GOT3 (cell line): ENCODE results near the gene IMP3.
"Not testable (repeated sequence)": the region's sequence is repeated elsewhere in the genome, so short reads cannot be mapped to it uniquely, and the experiment has no call there.

Source experiments
- DNase-seq: peaks from one replicate; lab custom pipeline; 2025; ENCODE audit warnings: mixed read lengths; lab: John Stamatoyannopoulos, UW

IMP3 gene

DNA sequence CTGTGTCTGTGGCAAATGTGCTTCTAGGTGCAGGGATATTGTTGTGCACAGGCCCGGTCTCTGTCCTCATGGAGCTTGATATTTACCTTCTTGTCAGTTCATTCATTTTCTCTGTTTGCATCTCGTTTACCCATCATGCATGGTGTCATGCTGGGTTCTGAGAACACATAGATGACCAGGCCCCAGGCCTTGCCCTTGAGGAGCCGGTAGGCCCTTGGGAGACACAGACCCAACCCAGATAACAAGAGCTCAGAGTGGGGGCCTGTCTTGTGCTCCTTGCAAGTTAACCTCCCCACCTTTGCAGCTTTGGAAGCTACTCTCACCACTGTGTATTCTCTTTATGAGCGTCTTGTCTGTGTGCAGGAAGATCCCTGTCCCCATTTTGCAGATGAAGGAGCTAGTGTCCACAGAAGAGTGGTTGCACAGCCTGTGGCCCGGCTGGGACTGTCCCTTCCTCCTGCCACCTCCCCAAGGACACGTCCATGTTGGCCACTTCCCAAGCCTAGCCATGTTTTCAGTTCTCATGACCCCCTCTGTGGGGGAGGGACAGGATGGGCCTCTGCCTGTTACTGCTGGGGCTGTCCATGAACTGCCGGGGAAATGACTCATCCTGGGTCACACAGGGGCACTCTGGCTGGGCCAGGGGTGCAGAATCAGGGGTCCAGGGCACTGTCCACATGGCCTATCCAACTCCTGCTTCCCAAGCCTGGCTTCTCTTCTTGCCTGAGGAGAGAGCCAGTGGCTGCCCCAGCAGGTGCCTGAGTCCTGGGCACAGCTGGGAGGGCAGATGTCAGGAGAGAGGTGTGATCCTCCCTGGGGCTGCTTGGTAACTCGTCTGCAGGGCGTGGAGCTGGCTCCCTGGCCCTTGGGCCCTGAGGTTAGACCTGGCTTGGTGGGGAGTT, 11.1 kb upstream of the IMP3 start:
- DNase-seq, result no peak

DNA sequence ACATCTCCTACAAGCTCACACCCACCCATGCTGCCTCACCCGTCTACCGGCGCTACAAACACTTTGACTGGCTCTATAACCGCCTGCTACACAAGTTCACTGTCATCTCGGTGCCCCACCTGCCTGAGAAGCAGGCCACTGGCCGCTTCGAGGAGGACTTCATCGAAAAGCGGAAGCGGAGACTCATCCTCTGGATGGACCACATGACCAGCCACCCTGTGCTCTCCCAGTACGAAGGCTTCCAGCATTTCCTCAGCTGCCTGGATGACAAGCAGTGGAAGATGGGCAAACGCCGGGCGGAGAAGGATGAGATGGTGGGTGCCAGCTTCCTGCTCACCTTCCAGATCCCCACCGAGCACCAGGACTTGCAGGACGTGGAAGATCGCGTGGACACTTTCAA, 9.8 kb upstream of the IMP3 start:
- DNase-seq, result no peak

DNA sequence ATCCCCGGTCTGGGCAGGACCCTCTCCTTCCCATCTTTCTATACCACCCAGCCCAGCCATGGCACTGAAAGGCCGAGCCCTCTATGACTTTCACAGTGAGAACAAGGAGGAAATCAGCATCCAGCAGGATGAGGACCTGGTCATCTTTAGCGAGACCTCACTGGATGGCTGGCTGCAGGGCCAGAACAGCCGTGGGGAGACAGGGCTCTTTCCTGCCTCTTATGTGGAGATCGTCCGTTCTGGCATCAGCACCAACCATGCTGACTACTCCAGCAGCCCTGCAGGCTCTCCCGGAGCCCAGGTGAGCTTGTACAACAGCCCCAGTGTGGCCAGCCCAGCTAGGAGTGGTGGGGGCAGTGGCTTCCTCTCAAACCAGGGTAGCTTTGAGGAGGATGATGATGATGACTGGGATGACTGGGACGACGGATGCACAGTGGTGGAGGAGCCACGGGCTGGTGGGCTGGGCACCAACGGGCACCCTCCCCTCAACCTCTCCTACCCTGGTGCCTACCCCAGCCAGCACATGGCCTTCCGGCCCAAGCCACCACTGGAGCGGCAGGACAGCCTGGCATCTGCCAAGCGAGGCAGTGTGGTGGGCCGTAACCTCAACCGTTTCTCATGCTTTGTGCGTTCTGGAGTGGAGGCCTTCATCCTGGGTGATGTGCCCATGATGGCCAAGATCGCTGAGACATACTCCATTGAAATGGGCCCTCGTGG, 9.2 kb upstream of the IMP3 start:
- no peak for DNase-seq

DNA sequence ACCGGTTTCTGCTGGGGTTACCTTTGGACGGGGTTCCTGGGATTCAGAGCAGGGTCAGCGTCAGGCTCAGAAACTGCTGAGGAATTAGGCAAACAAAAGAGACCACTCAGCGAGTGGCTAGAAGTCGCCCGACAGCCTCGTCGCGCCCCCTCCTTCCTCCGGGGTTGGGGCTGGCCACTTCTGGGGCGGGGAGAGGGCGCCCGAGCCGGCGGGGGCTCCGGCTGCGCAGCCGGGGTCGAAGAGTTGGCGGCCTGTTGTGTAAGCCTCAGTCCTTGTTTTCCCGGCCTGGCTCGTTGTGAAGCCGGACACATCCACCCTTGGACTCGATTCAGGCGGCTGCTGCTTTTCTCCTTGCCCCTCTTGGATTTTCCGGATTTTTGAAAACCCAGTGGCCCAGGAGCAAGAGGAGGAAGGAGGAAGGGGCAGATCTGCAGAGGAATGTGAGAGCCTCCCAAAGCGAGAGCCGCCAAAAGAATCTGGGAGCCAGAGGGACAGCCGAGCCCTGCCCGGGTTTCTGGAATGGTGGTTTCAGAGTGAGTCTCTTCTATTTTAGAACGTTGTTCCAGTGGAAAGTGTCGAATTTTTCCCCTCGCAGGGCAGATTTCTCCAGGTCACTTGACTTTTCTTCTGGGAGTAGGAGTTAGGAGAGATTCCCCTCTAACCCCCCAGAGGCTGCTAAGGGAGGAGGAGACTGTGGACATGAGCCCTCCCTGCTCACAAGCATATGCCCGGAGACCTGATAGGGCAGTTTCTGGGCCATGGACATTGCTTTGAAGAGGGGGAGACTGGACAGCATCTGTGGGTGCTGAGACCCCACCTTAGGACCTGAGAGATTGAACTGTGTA, 8.4 kb upstream of the IMP3 start:
- DNase-seq, result no peak

DNA sequence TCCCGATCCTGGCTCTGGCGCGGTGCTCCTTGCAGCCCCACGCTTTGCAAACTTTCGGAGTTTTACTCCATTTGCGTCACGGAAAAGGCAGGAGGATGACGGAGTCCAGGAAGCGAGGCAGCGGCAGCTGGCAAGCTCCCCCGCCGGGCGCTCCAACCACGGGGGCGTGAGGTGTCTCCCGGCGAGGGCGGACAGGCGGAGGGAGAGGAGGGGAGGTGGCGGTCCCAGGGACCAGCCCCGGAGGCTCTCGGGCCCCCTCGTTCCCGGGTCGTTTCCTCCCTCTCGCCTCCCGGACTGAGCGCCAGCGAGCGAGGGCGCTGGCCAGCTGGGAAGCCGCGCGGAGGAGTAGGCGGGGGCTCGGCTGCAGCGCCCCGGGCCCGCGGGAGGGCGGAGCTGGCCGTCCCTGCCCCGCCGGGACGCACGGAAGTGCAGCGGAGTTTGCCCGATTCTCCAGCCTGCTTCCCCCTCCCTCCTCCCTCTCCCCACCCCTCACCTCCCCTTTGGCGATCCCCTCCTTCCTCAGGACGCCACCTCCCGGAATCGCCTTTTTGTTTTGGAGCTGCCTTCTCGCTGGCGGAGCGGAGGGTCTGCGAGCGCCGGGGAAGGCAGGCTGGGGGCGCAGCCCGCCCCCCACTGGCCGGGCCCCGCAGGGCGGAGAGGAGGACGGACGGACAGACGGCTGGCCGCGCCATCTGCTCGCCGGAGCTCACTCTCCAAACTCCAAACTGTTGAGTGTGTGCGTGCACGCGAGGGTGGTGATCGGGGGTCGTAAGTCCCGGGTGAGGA, 7.5 kb upstream of the IMP3 start, which contains the start of gene SNX33:
Gene SNX33, plus strand, starts transcription at position 543 of the 786 bp plus-strand sequence. CDS start 1,191 bp downstream, outside the sequence.
- peak; percentile 63 for DNase-seq

DNA sequence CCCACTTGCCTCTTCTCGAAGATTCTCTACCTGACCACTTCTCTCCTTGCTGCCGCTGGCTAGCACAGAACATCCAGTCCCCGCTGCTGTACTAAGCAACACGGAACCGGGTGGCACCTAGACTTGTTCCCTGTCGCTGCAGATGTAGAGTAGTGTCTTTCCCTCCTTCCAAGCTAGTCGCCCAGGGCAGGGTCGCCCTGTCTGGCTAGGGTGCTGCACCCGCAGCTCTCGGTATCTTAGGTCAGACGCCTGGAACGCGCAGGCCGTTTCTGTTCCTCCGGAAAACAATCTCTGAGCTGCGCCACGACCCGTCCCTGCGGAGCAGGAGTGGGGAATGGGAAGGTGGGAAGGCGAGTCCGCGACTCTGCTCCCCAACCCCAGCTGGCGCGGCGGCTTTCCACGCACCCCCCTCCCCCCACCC, 6.9 kb upstream of the IMP3 start:
- no peak for DNase-seq

DNA sequence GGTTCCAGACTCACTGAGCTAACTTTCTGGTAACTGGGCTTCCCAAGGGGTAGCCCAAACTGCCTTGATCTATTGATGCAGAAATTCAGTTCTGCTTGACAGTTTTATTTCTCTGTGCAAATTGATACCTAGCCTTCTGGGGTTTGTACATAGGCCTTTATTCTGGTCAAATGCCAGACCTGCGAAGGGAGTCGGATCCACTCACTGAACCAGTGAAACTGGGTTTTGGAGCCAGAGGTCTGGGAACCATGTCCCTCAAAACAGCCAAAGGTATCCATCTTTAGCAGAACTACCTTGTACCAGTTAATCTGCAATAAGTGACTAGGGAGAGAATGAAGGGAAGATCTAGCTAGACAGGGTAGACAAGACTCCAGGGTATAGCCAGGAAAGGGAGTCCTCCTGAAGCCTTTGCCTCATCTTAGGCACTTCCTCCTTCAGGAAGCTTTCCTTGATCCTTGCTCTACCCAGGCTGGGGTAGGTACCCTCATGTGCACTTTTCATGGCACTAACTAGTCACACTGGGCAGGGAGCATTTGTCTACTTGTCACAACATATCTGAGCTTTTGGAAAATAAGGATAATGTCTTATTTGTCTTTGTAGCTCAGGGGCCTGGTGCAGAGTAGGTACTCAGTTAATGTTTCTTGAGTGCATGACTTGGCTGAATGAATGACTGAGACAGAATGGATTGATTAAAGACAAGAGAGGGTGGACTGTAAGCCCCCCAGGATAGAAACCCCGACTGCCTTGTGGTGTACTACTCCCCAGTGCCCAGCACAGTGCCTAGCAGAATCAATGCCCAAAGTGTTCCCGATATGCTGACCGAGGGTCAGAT, 6.3 kb upstream of the IMP3 start:
- no peak for DNase-seq

DNA sequence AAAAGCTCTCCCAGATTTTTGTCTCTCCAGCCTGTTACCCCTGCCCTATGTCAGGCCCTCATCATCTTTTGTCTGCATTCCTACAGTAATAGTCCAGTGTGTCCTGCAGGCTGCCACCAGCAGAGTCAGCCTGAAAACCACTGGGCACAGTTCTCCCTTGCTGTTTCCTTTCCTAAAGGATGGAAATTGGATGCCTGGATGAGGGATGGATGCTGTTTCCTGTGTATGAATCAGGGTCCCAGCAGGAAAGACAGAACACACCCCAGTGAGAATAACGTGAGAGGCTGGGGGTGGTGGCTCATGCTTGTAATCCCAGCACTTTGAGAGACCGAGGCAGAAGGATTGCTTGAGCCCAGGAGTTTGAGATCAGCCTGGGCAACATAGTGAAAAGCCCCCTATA, 4.4 kb upstream of the IMP3 start:
- no peak for DNase-seq

DNA sequence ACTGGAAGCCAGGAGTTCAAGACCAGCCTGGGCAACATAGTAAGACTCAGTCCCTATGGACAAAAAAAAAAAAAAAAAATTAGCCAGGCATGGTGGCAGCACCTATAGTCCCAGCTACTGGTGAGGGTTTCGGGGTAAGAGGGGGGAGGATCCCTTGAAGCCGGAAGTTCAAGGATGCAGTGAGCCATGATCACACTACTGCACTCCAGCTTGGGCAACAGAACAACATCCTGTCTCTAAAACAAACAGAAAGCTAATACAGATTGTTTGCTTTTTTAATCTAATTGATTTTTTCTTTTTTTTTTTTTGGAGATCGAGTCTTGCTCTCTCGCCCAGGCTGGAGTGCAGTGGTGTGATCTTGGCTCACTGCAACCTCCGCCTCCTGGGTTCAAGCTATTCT, 1.6 kb upstream of the IMP3 start:
- no peak for DNase-seq

DNA sequence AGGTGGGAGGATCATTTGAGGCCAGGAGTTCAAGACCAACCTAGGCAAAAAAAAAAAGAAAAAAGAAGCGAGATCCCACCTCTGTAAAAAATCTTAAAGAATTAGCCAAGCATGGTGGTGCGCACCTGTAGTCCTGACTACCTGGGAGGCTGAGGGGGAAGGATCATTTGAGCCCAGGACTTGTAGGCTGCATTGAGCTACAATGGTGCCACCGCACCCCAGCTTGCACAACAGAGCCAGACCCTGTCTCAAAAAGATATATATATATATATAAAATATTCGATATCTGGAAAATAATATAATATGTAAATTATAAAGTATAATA, 1.1 kb upstream of the IMP3 start:
- no peak for DNase-seq

DNA sequence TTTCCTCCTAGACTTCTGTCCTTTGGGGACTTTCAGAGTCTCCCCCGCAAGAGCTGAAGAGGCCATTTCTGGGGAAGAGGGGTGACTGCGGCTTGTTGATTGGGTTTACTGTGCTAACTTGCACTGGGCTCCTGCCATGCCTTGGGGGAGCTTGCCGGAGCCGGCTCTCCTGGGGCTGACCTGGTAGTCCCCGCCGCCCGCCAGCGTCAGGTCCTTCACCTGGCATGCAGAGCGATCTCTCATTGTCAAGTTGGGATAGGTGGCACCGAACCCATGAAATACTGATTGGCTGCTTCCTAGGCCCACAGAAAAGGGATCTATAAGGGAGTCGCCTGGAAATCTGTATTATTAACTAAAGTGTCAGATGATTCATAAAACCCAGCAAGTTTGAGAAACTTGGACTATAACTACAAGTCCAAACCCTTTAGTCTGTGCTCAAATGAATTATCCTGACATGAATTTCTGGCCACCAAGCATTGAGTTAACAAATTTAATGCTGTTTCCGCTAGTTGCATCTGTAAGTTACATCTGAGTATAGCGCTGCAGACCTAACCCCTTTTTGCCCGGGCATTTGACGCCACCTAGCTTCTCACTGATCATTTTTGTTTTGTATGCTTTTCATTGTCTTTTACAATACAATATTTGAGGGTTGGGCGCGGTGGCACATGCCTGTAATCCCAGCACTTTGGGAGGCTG, 607 bp upstream of the IMP3 start:
- DNase-seq, result no peak

DNA sequence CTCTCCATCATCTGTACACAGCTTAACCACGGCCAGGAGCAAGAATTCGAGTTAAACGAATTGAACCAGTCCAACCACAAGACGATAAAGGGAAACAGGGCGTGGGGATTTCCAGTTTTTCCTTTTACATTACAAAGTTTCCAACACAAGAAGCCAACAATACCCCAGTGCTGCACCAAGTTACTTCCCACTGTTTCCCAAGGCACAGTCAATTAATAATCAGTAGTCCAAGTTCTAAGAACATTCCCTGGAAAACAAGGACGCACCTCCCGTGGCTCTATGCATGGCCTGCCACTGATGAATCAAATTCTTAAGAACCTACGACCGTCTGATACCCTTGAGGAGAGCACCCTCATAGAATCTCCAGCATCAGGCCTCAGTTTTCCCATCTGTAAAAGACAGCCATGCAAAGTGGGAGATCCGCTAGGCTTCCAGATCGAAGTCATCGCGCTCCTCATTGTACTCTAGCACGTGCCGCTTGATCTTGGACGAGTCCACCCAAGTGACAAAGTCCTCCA, 774 bp downstream of the IMP3 start:
- DNase-seq, result no peak

DNA sequence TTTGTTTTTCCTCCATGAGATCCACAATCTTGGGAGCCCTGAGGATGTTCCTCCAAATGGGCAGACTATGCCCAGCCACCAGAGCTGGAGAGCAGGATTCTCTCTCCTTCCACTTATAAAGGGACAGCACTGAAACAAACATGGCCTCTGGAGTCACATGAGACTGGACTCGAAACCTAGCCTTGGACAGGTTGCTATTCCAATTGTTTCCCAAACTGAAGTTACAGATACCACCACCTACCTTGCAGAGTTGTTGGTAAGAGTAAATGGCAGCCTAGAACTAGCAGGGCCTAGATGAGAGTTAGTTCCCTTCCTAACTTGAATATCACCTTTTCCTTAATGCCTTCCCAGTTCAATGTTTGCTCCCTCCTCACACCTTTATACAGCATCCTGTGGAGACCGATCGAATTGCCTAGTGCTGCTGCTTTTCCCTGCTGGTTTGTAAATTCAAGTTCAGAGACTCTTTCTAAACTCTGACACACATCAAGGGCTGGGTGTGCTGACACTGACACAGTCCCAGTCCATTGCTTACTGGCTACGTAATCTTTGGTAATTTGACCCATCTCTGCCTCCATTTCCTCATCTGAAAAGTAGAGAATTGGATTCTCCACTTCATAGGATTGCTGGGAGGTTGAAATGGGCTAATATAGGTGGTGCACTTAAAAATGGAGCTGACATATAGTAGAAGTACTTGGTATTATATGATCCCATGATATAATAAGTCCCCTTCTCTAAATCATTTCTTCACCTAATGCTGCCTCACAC, 2.6 kb downstream of the IMP3 start:
- DNase-seq, result no peak

DNA sequence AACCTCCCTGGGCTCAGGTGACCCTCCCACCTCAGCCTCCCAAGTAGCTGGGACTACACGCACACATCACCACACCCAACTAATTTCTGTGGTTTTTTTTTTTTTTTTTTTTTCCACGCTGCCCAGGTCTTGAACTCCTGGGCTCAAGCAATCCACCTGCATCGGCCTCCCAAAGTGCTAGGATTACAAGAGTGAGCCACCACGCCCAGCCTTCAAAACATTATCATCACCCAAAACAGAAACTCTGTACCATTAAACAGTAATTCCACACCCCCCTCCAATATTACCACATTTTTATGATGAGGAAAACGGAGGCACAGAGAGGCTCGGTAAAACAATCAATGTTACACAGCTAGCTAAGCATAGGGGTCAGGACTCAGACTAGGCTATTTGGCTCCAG, 4.0 kb downstream of the IMP3 start:
- no peak for DNase-seq

DNA sequence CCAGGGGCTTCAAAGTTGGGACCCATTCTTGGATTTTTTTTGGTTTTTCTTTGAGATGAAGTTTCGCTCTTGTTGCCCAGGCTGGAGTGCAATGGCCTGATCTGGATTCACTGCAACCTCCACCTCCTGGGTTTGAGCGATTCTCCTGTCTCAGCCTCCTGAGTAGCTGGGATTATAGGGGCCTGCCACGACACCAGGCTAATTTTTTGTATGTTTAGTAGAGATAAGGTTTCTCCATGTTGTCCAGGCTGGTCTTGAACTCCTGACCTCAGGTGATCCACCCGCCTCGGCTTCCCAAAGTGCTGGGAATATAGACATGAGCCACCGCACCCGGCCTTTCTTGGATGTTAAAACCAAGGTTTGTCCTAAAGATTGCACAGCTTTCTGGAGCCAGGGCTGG, 6.1 kb downstream of the IMP3 start:
- DNase-seq, result not testable (repeated sequence)

DNA sequence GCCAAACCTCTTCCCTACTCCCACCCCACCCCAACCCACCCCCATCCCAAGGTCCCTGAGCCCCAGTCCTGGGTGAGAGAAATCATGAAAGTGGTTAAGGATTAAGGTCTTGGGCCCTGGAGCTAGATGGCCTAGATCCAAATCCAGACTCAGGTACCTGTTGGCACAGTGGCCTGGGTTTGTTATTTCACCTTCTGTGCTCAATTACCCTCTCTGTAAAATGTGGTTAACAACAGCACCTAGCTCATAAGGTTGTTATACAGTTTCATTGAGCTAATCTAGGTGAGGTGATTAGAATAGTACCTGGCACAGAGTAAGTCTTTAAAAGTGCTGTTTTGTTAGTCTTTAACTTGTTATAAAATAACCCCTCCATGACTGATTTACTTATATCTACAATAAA, 8.1 kb downstream of the IMP3 start:
- no peak for DNase-seq

DNA sequence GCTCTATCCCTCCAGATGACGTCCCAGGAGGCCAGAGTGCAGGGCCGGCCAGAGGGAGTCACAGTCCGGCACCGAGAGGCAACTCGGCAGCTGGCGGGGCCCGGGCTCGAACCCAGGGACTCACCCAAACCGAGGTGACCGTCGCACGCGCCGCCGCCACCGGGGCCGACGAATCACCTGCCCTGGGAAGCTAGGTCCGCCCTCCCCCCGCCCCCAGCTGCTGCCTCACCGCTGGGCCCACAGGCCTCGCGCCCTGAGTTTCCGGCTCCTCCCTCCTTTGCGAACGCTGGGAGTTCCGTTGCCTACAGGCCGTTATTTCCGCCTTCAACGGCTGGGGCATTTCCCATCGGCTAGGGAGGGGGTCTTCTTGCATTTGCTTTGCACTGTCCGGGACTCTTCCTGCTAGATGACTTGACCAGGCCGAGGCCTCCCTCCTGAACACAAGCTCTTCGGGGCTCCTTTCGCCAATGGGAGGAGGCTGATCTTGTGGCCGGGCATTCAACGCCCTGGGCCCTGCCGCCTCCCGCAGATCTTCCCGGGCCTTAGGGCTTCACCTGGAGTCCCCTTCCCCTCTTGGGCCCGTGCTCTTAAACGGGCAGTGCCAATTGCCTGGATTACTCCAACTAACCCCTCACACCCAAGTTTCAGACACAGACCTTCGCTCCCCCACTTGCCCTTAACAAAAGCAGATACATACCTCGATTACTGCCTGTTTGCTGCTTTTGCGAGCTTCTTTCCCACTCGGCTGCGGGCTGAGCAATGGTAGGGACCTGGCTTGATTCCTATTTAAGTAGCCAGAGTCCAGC, 14.3 kb downstream of the IMP3 start, which contains the start of gene SNUPN:
Gene SNUPN, minus strand, starts transcription at position 184 of the 806 bp plus-strand sequence. CDS start 4,674 bp downstream, outside the sequence.
- peak; percentile 76 for DNase-seq

DNA sequence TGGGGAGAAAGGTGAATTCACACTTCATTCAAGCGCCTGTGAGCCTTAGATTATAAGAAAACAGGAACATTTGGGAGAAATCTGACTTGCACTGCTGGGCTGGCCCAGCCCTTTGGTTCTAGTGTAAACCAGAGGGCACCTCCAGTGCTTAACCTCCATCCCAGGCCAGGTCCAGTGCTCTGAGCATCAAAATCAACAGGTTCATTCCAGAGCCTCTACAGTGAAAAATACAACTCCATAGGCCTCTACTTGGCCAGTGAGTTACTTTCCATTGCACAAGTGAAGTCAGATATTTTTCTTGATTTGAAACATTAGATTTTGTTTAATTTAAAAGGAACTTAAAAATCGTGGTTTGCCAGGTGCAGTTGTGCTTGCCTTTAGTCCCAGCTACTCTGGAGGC, 17.5 kb downstream of the IMP3 start:
- DNase-seq, result no peak
